ENCODE data around the gene POLL. TPM values are rescaled to one million over a fixed set of nuclear protein-coding genes. Genes with fewer than 3 reads are reported as not detected.

POLL gene
- total RNA-seq, 1 donor from 2014 or later, result 36.9 TPM

DNA sequence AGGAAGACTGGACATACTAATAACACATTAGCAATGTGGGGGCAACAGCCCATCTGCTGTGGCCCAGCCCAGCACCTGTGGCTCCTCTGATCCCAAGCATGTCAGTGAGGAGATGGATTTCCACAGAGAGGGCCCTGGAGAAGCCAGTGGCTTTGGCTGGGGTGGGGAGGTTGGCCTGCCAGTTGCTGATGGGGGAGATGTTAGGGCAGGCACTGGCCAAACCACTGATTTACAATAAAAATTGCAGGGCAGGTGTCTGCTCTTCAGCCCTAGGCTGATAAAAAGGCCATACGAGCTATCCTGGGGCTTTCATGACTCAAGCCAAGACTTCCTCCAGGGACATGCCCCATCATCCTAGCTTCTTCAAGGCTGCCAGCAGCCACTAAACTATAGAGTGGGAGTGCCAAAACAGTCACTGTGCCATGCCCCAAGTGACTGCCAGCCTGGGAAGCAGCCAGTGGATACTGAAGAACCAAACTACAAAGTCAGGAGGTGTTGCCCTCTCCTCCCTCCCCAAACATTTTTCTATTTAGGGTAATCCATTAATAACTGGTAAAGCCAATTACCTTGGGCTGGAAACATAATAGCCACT lies 37.9 kb upstream of the POLL start:
- intact Hi-C loops (cut with DNase I), result no loop called here
- Histone ChIP-seq H3K27ac (no peak overlapping the region), H3K4me3 (no peak overlapping the region), H3K36me3 (peaks cover 46% of the 10 kb centered on the region), H3K9me3 (no peaks in the 10 kb centered on the region), H3K4me1 (no peaks in the 10 kb centered on the region), H3K27me3 (ENCODE audit: low read depth) (no peaks in the 10 kb centered on the region)
- TF ChIP-seq, protein P1, sequence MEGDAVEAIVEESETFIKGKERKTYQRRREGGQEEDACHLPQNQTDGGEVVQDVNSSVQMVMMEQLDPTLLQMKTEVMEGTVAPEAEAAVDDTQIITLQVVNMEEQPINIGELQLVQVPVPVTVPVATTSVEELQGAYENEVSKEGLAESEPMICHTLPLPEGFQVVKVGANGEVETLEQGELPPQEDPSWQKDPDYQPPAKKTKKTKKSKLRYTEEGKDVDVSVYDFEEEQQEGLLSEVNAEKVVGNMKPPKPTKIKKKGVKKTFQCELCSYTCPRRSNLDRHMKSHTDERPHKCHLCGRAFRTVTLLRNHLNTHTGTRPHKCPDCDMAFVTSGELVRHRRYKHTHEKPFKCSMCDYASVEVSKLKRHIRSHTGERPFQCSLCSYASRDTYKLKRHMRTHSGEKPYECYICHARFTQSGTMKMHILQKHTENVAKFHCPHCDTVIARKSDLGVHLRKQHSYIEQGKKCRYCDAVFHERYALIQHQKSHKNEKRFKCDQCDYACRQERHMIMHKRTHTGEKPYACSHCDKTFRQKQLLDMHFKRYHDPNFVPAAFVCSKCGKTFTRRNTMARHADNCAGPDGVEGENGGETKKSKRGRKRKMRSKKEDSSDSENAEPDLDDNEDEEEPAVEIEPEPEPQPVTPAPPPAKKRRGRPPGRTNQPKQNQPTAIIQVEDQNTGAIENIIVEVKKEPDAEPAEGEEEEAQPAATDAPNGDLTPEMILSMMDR (IDR thresholded peaks at IDR 0.05), result no peak
- no peak for DNase-seq
- ATAC-seq, result no peak

DNA sequence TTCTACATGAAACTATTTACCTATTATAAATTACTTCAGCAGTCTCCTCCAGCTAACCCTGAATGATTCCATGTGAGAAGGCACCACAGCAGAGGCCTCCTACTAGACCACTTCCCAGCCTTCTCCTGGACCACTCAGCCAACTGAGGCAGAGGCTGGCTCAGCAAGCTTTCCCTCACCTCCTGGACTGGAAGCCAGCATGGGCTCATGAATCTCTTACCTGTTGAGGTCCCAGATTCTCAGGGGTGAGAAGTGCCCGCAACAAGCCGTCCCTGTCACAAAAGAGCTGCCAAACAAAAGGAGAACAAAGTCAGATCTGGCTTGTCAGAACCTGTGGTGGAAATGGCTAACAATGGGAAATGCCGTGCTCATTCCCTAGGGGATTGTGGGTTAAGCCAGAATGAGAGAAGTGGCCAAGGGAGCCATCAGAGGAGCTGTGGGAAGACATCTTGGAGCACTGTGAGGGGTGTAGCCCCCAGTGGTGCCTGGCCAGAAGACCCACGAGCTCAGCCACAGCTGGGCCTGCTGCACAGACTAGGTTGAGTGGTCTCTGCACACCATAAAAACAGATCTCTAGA lies 36.6 kb upstream of the POLL start:
- TF ChIP-seq, protein P1 (IDR thresholded peaks at IDR 0.05), result no peak
- no peaks in the 10 kb centered on the region for H3K4me1 ChIP-seq
- H3K9me3 ChIP-seq, result no peaks in the 10 kb centered on the region
- no peaks in the 10 kb centered on the region for H3K27me3 ChIP-seq (ENCODE audit: low read depth)
- H3K36me3 ChIP-seq, result peaks cover 58% of the 10 kb centered on the region
- intact Hi-C loops (cut with DNase I), result no loop called here
- no peak overlapping the region for H3K27ac ChIP-seq
- ATAC-seq, result no peak
- H3K4me3 ChIP-seq, result no peak overlapping the region
- DNase-seq, result no peak

DNA sequence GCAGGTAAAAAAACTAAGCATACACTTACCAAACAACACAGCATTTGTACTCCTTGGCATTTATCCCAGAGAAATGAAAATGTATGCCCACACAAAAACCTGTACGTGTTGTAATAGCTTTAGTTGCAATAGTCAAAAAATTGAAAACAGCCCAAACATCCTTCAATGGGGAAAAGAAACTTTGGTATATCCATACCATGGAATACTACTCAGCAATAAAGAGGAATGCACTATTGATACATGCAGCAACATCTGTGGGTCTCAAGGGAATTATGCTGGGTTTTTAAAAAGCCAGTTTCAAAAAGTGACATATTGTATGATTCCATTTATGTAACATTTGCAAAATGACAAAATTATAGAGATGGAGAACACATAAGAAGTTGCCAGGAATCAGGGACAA lies 35.5 kb upstream of the POLL start:
- Histone ChIP-seq H3K9me3 (no peaks in the 10 kb centered on the region), H3K27me3 (ENCODE audit: low read depth) (no peaks in the 10 kb centered on the region), H3K27ac (no peak overlapping the region), H3K4me3 (no peak overlapping the region), H3K4me1 (no peaks in the 10 kb centered on the region), H3K36me3 (peaks cover 61% of the 10 kb centered on the region)
- DNase-seq (no peak), ATAC-seq (no peak)
- intact Hi-C loops (cut with DNase I), result no loop called here
- TF ChIP-seq, protein P1 (IDR thresholded peaks at IDR 0.05), result no peak

DNA sequence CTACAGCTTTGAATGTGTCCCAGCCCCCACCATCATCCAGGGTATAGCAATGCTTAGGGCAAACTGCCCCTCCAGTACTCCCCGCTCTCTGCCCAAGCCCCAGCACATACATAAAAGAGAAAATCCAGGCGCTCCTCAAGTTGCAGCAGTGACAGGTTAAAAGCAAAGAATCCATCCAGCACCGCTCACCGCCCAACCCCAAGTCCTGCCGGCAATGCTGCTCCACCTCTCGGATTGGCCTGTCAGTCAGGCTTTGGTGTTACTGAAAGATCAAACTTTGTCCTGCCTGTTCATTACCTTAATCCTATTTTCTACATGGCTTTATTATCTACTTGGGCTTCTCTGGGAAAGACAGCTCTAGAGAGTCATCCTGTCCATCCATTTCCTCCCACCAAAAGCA lies 31.9 kb upstream of the POLL start:
- H3K36me3 ChIP-seq, result peaks cover 84% of the 10 kb centered on the region
- no peaks in the 10 kb centered on the region for H3K4me1 ChIP-seq
- no peaks in the 10 kb centered on the region for H3K9me3 ChIP-seq
- DNase-seq, result no peak
- intact Hi-C loops (cut with DNase I), result no loop called here
- TF ChIP-seq, protein P1 (IDR thresholded peaks at IDR 0.05), result no peak
- no peak overlapping the region for H3K4me3 ChIP-seq
- H3K27ac ChIP-seq, result no peak overlapping the region
- ATAC-seq, result no peak
- no peaks in the 10 kb centered on the region for H3K27me3 ChIP-seq (ENCODE audit: low read depth)

DNA sequence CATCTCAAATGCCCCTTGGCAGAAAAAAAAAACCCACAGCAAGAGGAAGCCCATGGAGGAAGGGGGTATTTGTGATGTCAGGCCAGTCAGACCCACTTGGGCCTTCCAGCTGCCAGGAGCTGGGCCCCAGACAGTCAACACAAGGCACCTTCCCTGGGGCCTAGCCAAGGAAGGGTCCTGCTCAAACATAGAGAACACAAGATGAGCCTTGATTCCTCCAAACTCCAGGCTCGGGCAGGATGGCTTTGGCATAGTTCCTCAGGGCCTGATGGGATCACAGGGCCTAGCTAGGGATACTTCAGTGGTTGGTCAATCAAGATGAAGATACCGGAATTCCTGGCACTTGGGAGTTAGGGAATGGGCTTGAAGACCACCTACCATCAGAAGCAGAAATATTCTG lies 30.8 kb upstream of the POLL start:
- intact Hi-C loops (cut with DNase I), result no loop called here
- H3K36me3 ChIP-seq, result peaks cover 73% of the 10 kb centered on the region
- H3K27me3 ChIP-seq (ENCODE audit: low read depth), result no peaks in the 10 kb centered on the region
- no peak overlapping the region for H3K4me3 ChIP-seq
- H3K4me1 ChIP-seq, result no peaks in the 10 kb centered on the region
- no peak overlapping the region for H3K27ac ChIP-seq
- TF ChIP-seq, protein P1 (IDR thresholded peaks at IDR 0.05), result no peak
- no peak for ATAC-seq
- no peaks in the 10 kb centered on the region for H3K9me3 ChIP-seq
- DNase-seq, result no peak

All from lower lobe of right lung (tissue), 2 donors.